ENCODE data around the gene KCNJ3.
"Not testable (repeated sequence)": the region's sequence is repeated elsewhere in the genome, so short reads cannot be mapped to it uniquely, and the experiment has no call there.

Gene KCNJ3

DNA sequence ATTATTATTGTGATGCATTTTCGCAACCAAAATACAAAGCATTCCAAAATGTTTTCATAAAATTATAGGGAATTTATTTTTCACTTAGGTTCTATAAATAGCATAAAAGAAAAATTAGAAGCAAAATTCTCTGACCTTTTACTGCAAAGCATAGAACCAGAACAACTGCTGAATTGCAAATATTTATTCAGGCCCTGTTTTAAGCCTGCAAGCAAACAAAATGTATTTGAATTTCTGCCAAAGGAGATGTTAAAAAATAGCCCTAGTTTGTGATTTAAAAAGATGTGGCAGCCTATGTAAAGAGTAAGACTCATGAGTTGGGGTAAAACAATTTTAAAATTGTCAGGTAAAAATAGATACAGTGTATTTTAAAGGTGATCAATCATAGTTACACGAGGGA lies 138.1 kb downstream of the KCNJ3 start:
- in situ Hi-C loops (cut with MboI; ENCODE audit: low sequenced_read_pairs), result no loop called here

DNA sequence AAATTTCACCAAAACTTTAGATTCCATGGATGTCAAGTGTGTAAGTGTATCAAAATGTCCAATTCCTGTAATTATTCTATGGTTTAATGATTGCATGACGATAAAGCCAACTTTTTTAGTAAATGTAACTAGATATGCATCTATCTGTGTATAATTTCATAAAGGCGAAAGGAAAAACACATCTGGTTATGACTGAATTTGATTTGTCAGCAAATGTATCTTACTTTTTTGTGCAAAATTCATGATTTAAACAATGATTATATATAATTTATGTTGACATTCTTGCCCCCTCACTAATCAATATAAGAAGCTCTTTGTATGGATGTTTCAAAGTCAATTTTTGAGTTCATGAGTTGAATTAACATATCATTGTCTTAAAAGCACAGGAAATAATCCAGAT lies 138.5 kb downstream of the KCNJ3 start:
- in situ Hi-C loops (cut with MboI; ENCODE audit: low sequenced_read_pairs), result no loop called here

DNA sequence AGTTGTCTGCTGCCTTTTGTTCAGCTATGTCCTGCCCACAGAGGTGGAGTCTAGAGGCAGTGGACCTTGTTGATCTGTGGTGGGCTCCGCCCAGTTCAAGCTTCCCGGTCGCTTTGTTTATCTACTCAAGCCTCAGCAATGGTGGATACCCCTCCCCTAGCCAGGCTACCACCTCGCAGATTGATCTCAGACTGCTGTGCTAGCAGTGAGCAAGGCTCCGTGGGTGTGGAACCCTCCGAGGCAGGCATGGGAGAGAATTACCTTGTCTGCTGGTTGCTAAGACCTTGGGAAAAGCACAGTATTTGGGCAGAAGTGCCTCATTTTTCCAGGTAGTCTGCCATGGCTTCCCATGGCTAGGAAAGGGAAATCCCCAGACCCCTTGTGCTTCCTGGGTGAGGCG lies 146.0 kb downstream of the KCNJ3 start:
- in situ Hi-C loops (cut with MboI; ENCODE audit: low sequenced_read_pairs), result no loop called here

DNA sequence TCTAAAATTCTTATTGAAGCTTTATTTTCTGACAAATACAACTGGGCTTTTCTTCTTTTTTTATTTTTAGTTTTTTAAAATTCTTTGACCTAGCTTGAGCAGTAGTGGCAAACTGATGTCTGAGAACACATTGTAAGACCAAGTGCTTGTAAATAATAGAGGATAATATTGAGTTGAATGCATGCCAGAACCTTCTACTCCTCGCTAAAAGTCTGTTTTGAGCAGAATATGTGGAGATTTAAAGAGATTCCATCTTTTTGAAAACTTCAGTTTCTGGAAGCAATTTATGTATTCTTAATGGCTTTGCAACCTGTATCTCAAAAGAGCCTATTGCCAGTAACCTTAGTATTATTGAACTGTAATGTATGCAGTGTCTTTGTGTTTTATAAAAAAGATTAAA lies 148.3 kb downstream of the KCNJ3 start:
- in situ Hi-C loops (cut with MboI; ENCODE audit: low sequenced_read_pairs), result no loop called here

DNA sequence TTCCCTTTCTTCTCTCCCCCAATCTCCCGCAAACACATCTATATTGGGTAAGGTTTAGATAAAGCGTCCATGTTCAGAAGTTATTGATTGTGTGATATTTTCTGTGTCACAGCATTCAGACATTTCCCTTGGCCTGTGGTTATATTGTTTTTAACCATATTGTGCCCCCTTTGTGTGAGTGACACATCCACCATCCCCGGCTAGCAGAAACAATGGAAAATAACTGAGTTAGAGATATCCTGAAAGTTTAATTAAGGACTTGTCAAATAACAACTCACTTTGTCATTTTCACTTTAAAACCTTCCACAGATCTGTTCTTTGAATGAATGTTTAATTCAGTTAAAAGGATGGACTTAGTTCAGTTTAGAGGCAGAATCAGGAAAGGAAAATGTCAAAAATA lies 151.0 kb downstream of the KCNJ3 start:
- in situ Hi-C loops (cut with MboI; ENCODE audit: low sequenced_read_pairs), result no loop called here

DNA sequence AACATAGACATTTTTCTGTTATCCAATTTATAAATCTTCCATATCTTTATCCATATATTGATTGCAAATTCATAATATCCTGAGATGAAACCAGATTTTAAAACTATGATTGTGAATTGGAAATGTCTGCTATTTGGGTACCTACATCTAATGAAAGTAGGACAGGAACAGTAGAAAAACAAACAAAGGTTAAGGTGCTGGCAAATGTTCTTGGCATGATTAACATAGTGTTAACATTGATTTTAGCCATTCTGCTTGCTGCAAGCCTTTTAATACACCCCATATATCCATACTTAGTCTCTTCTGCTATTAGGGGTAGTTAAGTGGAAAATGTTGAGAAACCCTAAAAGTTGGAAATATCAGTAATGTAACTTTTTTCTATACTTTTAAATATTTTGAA lies 152.0 kb downstream of the KCNJ3 start:
- in situ Hi-C loops (cut with MboI; ENCODE audit: low sequenced_read_pairs), result no loop called here

DNA sequence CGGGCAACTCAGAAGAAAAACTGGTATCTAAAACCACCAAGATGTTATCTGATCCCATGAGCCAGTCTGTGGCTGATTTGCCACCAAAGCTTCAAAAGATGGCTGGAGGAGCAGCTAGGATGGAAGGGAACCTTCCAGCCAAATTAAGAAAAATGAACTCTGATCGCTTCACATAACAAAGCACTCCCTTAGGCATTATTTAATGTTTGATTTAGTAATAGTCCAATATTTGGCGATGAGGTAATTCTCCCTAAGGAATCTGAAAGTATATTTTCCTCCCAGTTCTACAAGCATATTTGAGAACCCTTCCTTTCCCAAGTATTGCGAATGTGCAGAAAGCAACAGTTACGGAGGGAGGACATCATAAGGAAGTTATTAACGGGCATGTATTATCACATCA lies 156.6 kb downstream of the KCNJ3 start:
- in situ Hi-C loops (cut with MboI; ENCODE audit: low sequenced_read_pairs), result no loop called here

DNA sequence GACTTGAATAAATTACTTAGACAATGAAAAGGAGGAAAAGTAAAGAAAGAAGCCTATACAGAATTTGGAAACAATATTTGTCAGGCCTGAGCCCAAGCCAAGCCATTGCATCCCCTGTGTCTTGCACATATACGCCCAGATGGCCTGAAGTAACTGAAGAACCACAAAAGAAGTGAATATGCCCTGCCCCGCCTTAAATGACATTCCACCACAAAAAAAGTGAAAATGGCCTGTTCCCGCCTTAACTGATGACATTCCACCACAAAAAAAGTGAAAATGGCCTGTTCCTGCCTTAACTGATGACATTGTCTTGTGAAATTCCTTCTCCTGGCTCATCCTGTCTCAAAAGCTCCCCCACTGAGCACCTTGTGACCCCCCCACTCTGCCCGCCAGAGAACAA lies 168.7 kb downstream of the KCNJ3 start:
- in situ Hi-C loops (cut with MboI; ENCODE audit: low sequenced_read_pairs), result not testable (repeated sequence)

DNA sequence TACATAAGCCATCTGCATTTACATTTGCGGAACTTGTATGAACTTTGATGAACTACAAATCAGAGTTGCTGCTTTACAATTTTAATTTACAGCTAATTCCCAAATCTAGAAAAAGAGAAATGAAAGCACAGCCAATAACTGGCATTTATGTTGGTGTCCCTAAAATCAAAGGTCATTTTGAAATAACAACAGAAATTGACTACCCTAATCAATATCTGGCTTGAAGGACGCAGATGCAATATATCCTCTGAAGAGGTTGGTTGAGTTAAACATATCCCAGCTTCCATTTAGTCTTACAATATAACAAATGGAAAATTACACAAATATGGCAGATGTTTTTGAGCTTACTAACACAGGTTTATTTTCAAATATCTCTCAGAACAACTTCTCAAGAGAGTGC lies 177.5 kb downstream of the KCNJ3 start:
- in situ Hi-C loops (cut with MboI; ENCODE audit: low sequenced_read_pairs), result no loop called here

DNA sequence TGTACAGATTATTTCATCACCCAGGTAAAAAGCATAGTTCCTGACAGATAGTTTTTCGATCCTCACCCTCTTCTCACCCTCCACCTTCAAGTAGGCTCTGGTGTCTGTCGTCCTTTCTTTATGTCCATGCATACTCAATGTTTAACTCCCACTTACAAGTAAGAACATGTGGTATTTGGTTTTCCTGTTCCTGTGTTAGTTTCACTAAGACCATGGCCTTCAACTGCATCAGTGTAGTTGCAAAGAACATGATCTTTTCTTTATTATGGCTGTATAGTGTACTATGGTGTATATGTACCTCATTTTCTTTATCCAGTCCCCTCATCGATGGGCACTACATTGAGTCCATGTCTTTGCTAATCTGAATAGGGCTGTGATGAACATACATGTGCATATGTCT lies 184.2 kb downstream of the KCNJ3 start:
- in situ Hi-C loops (cut with MboI; ENCODE audit: low sequenced_read_pairs), result no loop called here

DNA sequence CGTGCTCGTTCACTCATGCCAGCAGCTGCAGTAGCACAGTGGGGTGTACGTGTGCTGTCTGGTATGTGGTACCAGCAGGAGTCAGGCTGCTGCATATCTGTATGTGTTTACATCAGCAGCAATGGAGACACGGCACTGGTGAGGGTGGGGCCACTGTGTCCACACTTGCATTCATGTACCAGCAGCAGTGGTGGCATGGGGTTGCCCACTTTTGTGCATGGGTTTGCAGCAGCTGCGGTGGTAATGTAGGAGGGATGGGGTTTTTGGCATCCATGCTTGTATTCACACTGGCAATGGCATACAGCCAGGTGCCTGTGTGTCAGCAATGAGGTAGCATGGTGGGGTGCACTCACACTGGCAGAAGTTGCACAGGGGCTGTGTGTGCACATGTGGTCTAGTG lies 187.8 kb downstream of the KCNJ3 start:
- in situ Hi-C loops (cut with MboI; ENCODE audit: low sequenced_read_pairs), result no loop called here

DNA sequence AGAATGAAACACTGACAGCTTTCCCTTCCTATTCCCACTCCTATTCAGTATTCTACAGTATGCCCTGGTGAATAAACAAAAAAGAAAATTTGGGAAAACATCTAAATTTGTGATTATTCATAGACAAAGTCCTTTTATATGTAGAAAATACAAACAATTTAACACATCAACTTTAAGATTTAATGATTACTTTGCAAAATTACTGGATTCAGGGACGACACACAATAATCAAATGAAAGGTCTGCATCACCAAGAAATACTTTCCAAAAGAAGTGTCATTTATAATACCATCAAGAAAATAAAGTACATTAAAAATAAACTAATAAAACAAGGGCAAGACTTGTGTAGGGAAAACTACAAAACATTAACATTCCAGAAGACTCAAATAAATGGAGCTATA lies 199.8 kb downstream of the KCNJ3 start:
- in situ Hi-C loops (cut with MboI; ENCODE audit: low sequenced_read_pairs), result no loop called here

DNA sequence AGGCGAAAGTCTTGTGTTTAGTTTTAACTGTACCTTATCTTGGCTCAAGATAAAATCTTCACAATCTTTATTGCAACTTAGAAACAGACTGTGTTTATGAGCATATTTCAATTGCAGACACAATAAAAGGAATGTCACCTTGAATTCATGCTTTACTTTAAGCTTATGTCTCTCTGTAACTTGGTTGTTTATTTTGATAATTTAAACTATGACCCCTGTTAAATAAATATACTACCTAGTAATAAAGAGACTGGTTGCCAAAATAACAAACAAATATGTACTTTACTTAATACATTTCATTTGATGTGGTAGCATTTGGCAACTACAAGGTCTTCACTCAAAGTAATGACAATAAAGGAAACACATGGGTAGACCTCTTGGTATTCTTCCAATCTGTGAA lies 202.6 kb downstream of the KCNJ3 start:
- in situ Hi-C loops (cut with MboI; ENCODE audit: low sequenced_read_pairs), result no loop called here
